ENCODE measurements around the gene GLG1.

The GLG1 gene

GRCh38 chr16:74583926-74584666, 22.8 kb downstream of the GLG1 start:
- no peak for TF ChIP-seq CTCF (IDR thresholded peaks at IDR 0.05; ENCODE audit: insufficient read depth, missing control alignments)
- no peak for DNase-seq (ENCODE audit: insufficient read length, low spot score)
- FAIRE-seq, result no peak

GRCh38 chr16:74582970-74583369, 23.9 kb downstream of the GLG1 start:
- FAIRE-seq, result no peak
- no peak for DNase-seq (ENCODE audit: insufficient read length, low spot score)
- no peak for TF ChIP-seq CTCF (IDR thresholded peaks at IDR 0.05; ENCODE audit: insufficient read depth, missing control alignments)

GRCh38 chr16:74580833-74581232, 26.1 kb downstream of the GLG1 start:
- DNase-seq (ENCODE audit: insufficient read length, low spot score), result no peak
- FAIRE-seq, result no peak
- TF ChIP-seq CTCF (IDR thresholded peaks at IDR 0.05; ENCODE audit: insufficient read depth, missing control alignments), result no peak

- no peak for TF ChIP-seq CTCF (IDR thresholded peaks at IDR 0.05; ENCODE audit: insufficient read depth, missing control alignments)
- no peak for DNase-seq (ENCODE audit: insufficient read length, low spot score)
- no peak for FAIRE-seq
These were observed 28.1 kb downstream of the GLG1 start for GRCh38 chr16:74578838-74579237.

- FAIRE-seq (no peak), DNase-seq (ENCODE audit: insufficient read length, low spot score) (no peak)
- TF ChIP-seq CTCF (IDR thresholded peaks at IDR 0.05; ENCODE audit: insufficient read depth, missing control alignments), result no peak
These were observed 28.5 kb downstream of the GLG1 start for GRCh38 chr16:74578433-74578832.

- DNase-seq (ENCODE audit: insufficient read length, low spot score) (no peak), FAIRE-seq (no peak)
- no peak for TF ChIP-seq CTCF (IDR thresholded peaks at IDR 0.05; ENCODE audit: insufficient read depth, missing control alignments)
These were observed 29.0 kb downstream of the GLG1 start for GRCh38 chr16:74577882-74578366.

Measured in D721Med (cell line).